SK-N-SH treated with all-trans-retinoic acid at 6 μM for 48 hours (cell line): ENCODE results near the gene PWWP3B.

Source experiments
- BACH2 ChIP-seq: fragments of 250-450 bp; sonication (Bioruptor Pico); IDR thresholded peaks from 2 replicates; pipeline ENCODE4 v1.9.0; 2021; ENCODE audit warnings: mild to moderate bottlenecking, borderline replicate concordance
- OSR1 ChIP-seq: fragments of 250-450 bp; sonication (Bioruptor Pico); IDR thresholded peaks from 2 replicates; pipeline ENCODE4 v1.8.0; 2022; ENCODE audit warnings: moderate library complexity, mild to moderate bottlenecking, inconsistent platforms
- PATZ1 ChIP-seq: fragments of 250-450 bp; sonication (Bioruptor Pico); IDR thresholded peaks from 2 replicates; pipeline ENCODE4 v1.8.0; 2020; ENCODE audit warnings: mild to moderate bottlenecking, moderate library complexity, borderline replicate concordance
- PPARA ChIP-seq: fragments of 250-450 bp; sonication (Bioruptor Pico); IDR thresholded peaks from 2 replicates; pipeline ENCODE4 v1.5.0; 2020; ENCODE audit warnings: mild to moderate bottlenecking, borderline replicate concordance
- TCF4 ChIP-seq: fragments of 250-450 bp; sonication (Bioruptor Pico); IDR thresholded peaks from 2 replicates; pipeline ENCODE4 v1.8.0; 2021; ENCODE audit warnings: mild to moderate bottlenecking, moderate library complexity, borderline replicate concordance
- ZFP3 ChIP-seq: fragments of 250-450 bp; sonication (Bioruptor Pico); IDR thresholded peaks from 2 replicates; pipeline ENCODE4 v1.5.0; 2020; ENCODE audit warnings: mild to moderate bottlenecking, moderate library complexity
- ZNF70 ChIP-seq: fragments of 450-650 bp; formaldehyde crosslinking; IDR thresholded peaks from 2 replicates; pipeline ENCODE4 v1.5.0; 2020; ENCODE audit warnings: mild to moderate bottlenecking, moderate library complexity

- no peak for TF ChIP-seq PATZ1
- no peak for TF ChIP-seq TCF4 (CRISPR knock-in tag)
- TF ChIP-seq OSR1, result no peak
- no peak for TF ChIP-seq ZFP3 (CRISPR knock-in tag)
- TF ChIP-seq ZNF70 (CRISPR knock-in tag), result no peak
- TF ChIP-seq BACH2 (CRISPR knock-in tag), result no peak
- no peak for TF ChIP-seq PPARA (CRISPR knock-in tag)
Measured at GRCh38 chrX:106168107-106168506, at the start of gene PWWP3B.
